AML-193 (cell line): ENCODE data around the gene KRTAP10-12.

Experiments used
- DNase-seq, 2 experiments: peaks; one replicate each; lab custom pipeline; 2025; lab: John Stamatoyannopoulos, UW

KRTAP10-12 gene

DNA sequence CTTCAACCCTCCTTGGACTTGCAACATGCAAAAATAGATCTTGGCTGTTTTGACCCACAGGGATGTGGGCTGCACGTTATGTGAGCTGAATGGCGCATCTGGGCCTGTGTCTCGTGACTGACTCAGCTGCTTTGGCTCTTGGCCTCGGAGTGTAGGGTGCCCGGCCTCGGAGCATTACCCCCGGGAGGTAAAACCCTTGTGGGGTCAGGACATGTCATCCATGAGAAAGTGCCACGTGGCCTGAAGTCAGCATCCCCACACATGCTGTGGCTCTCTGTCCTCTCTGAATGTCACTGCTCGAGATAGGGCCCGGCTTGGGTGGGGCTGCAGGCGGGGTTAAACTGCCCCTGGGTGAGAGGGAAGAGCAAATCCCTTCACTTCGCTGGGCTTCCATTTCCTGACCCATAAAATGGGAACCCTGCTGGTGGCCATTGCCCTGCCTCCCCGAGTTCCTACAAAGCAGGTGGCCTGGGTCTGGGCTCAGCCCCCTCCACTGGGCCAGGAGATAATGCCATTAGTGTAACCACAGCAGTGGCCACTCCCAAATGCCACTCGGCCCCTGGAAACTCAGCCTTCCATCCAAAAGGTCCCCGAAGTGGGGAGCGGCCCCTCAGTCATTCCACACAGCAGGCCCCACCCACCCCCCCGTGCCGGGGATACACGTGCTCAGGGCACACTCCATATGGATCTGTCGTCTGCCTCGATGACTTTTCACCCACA lies 37.2 kb downstream of the KRTAP10-12 start:
- no peak for DNase-seq

DNA sequence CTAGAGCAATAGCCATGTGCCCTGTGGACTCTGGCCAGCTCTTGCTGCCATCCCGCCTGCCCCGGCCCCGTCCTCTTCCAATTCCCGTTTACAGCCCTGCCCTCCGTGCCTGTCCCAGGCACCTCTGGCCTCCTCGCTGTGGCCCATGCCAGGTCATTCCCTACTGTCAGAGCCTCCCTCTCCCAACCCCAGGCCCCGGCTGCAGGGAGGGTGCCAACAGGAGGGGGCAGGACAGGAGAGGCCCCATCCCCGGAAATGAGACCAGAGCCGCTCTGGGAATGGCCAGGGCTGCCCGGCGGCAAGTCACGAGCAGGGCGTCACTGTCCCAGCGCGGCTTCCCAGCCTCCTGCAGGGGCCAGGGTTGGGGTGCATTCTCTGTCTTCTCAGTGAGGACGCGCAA lies 37.9 kb downstream of the KRTAP10-12 start:
- DNase-seq, result no peak

GRCh38 chr21:44735821-44736220 lies 38.8 kb downstream of the KRTAP10-12 start:
- DNase-seq, result no peak

- DNase-seq, result no peak
These were observed 39.5 kb downstream of the KRTAP10-12 start for GRCh38 chr21:44736291-44737004.

DNA sequence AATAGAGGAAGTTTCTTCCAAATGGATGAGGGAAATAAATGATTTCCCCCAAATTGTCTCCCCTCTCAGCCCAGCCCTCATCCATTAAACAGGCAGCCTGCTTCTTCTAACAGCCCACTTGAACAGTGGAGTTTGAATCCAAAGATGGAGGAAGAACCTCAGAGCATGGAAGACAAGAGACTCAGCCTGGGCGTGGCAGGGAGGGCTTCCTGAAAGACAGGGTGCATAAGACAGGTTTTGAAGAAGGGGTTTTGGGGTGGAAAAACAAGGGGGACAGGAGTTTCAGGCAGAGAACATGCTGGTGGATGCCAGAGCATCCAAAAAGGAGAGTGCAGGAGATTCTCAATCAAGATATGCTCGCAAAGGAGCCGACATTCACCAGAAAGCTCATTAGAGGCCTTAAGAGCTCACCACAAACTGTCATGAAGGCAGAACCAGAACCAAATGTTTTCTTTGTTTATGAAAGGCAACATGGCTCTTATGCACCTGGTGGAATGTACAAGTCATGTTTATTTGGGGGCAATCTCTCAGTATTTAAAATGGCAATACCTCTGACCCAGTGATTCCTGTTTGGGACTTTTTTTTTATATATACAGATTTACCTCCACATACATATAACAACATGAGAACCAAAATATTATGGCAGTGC lies 40.9 kb downstream of the KRTAP10-12 start:
- no peak for DNase-seq

DNA sequence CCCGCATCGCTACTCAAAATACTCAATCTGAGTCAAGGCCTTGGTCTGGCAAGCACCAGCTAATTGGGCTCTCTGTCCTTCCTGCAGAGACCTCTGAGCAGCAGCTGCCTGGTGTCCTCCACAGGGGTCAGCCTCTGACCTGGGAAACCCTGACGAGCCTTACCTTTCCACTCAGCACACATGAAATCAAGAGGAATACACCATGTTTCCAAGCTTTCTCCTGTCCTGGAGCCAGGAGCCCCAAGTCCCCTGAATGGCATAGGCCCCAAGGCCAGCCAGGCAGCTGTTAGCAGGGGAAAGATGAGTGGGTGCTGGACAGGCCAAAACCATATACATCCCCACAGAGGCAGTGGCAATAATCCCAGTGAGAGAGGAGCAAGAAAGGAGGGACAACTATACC lies 41.6 kb downstream of the KRTAP10-12 start:
- no peak for DNase-seq

GRCh38 chr21:44739316-44739715 lies 42.3 kb downstream of the KRTAP10-12 start:
- no peak for DNase-seq

- DNase-seq, result no peak
These were observed 43.8 kb downstream of the KRTAP10-12 start for GRCh38 chr21:44740742-44741141.

DNA sequence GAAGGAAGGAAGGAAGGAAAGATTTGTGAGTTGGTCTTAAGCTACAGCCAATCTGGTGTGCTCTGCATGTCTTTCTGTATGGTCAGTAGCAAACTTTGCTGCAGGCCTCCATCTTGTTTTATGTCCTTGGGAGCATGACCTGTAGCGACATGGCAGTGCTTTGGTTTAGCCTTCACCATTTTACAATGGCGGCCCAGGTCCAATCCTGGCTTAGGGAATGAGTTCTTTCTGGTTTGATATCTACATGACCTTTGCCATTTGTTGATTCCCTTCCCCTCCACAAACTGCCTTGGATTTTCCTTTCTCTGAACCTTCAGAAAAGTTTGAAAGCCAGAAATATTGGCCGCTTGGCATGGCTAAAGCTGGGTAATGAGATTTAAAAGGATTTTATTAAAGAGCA lies 44.9 kb downstream of the KRTAP10-12 start:
- no peak for DNase-seq

DNA sequence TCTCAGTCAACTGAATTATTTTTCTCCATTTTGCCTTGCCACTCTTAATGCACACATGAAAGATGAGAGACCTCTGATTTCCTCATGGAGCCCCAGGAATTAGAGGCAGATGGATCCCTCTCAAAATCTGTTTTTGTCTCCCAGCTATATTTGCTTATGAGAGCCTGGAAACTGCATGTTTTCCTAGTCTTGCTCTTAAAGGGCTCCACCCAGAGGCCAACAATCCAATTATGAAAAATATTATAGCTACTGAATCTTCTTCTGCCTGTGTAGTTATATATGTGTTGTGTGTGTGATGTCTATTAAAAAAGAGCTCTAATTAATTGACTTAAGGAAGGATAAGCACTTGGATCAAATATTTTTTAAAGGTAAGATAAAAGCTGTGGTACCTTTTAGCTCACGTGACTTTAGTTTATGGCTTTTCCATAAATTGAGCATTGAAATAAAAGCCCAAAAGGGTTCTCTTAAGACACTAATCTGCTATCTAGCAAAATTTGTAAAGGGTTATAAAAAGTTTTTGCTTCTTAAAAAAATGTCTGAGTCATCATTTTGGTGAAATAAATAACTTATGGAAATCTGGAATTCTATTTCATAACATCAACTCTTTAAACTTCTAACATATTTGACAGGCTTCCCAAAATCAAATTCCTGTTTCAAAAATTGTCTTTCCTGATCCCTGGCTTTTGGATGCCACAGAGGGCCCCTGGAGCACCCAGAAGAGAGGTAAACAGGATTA lies 45.6 kb downstream of the KRTAP10-12 start:
- peak; percentile 10 to 17 for DNase-seq
